OCI-LY1 (cell line): ENCODE measurements around the gene ZBTB3.

Source experiments
- CTCF ChIP-seq: fragments of 200-600 bp; sonication (generic), shearing (Covaris generic); IDR thresholded peaks from 2 replicates; pipeline ENCODE4 v1.5.1; 2017; ENCODE audit warnings: mild to moderate bottlenecking, antibody characterized with exemption, low read length, moderate library complexity, mixed read lengths
- EZH2 ChIP-seq: fragments of 200-600 bp; sonication (generic), shearing (Covaris generic); IDR thresholded peaks from 2 replicates; pipeline ENCODE4 v1.8.0; 2017; ENCODE audit warnings: borderline replicate concordance, mixed run types, mild to moderate bottlenecking, antibody characterized with exemption, low read length, moderate library complexity, mixed read lengths

DNA sequence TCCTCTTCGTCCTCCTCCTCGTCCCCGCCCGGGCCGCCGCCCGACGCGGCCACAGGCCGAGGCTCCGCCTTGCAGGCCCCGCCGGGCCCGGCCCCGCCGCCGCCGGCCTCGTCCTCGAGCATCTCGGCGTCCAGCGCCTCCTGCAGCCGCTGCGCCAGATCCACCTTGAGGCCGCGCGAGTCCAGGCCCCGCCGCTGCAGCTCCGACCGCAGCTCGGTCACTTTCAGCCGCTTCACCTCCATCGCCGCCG, 27.1 kb downstream of the ZBTB3 start:
- no peak for TF ChIP-seq CTCF
- no peak for TF ChIP-seq EZH2
